Activated CD4-positive, alpha-beta T cell treated with anti-CD3 and anti-CD28 coated beads for 24 hours (primary cell): ENCODE results near the gene DMGDH.
"Not testable (repeated sequence)": the region's sequence is repeated elsewhere in the genome, so short reads cannot be mapped to it uniquely, and the experiment has no call there.

Source experiments
- DNase-seq, 2 donors: peaks; one replicate each; pipeline ENCODE4 v3.0.0-alpha.2; 2020; ENCODE audit warnings: low read depth in 2 of 2

DMGDH gene

DNA sequence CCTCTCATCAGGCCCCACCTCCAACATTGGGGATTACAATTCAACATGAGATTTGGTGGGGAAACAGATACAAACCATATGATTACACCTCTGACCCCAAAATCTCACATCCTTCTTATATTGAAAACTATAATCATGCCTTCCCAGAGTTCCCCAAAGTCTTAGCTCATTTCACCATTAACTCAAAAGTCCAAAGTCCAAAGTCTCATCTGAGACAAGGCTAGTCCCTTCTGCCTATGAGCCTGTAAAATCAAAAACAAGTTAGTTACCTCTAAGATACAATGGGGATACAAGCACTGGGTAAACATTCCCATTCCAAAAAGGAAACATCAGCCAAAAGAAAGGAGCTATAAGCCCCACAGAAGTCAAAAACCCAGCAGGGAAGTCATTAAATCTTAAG, 57.6 kb downstream of the DMGDH start:
- no peak for DNase-seq

DNA sequence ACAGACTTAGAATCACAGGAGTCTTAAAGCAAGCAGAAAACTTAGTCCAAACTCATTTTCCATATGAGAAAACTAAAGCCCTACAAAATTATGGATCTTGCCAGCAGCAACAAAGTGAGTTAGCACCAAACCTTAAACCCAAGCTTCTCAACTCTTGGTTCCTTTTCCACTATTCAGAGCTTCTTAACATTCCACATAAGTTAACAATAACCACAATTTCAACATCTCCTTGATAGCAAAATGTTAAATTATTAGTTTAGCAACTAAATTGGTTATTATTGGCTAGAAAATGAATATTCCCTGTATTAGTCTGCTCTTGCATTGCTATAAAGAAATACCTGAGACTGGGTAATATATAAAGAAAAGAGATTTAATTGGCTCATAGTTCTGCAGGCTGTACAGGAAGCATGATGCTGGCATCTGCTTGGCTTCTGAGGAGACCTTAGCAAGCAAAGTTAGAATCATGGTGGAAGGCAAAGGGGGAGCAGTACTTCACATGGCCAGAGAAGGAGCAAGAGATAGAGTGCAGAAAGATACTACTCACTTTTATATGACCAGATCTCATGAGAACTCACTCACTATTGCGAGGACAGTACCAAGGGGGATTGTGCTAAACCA, 58.1 kb downstream of the DMGDH start:
- no peak for DNase-seq

- DNase-seq = no peak
Measured at GRCh38 chr5:79008362-79008761, 61.1 kb downstream of the DMGDH start.

DNA sequence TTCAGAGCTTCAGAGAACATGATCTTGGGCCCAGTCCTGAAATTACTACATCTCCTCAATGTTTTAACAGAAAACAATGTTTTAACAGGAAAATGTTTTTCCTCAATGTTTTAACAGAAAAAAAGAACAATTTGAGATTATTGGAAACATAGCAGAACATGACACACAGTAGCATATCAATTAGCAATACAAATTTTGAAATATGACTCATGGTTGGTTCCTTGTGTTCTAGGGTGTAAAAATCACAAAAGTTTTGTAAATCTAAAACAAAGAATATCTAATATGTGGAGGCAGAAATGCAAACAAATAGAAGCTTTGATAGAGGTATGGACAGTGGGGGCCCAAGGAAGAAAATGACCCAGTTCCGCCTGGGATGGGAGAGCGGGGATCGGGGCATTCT, 61.6 kb downstream of the DMGDH start:
- DNase-seq = no peak

DNA sequence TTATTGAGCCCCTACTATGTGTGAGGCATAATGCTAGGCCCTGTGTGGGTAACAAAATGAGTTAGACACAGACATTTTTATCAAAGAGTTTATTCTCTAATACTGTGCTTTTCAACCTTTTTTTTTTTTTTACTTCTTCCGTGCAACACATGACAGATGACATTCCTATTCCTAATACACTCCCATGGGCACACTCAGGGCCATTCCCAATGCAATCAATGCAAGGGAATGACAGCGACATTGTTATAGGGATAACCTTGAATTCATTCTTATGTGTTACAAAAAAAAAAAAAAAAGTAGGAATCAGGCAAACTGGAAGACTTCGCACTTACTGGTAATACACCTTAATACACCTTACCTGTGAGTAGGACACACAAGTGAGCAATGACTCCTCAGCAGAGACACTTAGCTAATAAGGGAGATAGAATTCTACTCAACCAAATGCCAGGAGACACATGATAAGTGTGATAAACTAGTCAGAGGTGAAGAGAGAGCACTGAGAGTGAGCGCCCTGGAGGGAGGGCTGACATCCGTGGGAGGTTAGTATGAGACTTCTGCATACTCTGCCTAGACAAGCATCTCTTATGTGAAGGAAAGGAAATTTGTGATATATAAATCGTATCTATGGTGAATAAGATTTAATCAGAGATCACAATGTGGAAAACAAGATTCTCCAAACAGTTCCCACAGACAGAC, 63.4 kb downstream of the DMGDH start:
- DNase-seq = no peak

DNA sequence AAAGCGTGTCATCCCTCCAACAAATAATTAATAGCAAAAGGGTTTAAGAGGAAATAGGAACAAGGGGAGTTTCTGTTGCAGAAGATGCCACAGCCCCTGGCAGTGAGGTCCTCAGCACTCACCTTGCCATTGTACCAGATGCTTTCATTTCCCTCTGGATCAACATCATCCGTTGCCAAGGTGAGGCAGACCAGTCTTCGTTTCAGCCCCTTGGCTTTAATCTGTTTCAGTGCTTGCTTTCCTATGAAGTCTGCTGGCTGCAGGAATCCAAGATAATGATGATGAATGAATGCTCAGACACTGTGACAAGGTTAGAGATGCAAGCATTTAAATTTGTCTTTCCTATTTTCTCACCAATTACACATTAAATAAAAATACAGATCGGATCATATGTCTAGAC, 64.3 kb downstream of the DMGDH start:
- no peak for DNase-seq

DNA sequence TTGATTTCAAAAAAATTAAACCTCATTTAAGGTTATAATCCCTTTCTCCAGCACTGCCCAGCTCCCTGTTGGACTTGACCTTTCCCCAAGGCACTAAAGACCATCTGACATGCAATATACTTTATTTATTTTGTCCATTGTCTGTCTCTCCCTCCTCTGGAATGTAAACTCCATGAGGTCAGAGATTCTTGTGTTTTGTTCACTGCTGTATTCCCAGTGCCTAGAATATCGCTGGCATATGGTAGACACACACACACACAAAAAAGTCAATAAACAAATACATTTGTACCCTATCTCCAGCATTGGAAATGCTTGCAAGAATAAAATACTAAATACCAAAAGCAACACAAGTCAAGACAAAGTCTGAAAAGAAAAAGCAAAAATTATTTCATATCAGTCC, 67.1 kb downstream of the DMGDH start:
- DNase-seq = no peak

GRCh38 chr5:79001471-79001870, 68.0 kb downstream of the DMGDH start:
- DNase-seq = no peak

- no peak for DNase-seq
Measured at GRCh38 chr5:78997090-78997489, 72.4 kb downstream of the DMGDH start.

GRCh38 chr5:78995521-78996007, 73.9 kb downstream of the DMGDH start:
- no peak for DNase-seq

GRCh38 chr5:78993165-78993564, 76.3 kb downstream of the DMGDH start:
- no peak for DNase-seq

- DNase-seq = no peak
Measured at GRCh38 chr5:78992146-78992545, 77.3 kb downstream of the DMGDH start.

GRCh38 chr5:78989080-78989479, 80.4 kb downstream of the DMGDH start:
- DNase-seq = no peak

GRCh38 chr5:78985725-78986223, 83.7 kb downstream of the DMGDH start:
- DNase-seq = peak; percentile 33 to 37

DNA sequence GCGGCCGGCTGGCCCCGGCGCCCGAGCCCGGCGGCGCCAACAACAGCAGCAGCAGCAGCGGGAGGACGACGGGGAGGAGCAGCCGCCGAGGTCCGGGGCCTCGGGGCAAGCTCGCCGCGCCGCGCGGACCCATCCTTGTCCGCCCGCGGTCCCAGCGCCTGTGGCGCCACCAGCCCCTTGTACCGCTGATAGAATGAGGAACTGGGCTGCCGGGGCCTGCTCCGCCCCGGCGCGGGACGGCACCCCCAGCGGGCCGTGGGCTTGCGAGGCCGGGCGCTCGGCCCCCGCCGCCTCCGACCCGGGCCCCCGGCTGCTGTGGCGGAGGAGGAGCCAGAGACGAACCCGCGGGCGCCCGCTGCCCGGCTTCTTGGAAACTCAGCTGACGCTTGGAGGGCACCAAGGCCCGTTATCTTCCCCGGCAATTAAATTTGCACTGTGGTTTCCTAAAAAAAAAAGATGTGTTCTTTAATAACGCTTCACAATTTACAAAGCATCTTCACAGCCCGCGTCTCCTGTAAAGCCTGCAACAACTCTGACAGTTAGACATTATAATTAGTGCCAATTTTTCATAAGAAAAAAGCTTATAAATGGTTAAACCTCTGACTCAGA, 84.3 kb downstream of the DMGDH start, which contains the start of gene ARSB:
TSS of gene ARSB (minus strand) at position 195 of the 609 bp plus-strand sequence. CDS start at position 133, 62 bp downstream.
- peak; percentile 29 to 40 for DNase-seq

GRCh38 chr5:78984439-78985115, 84.9 kb downstream of the DMGDH start:
- DNase-seq = peak; percentile 58 to 65

GRCh38 chr5:78983601-78984438, 85.7 kb downstream of the DMGDH start:
- no peak for DNase-seq

- not testable (repeated sequence) for DNase-seq
Measured at GRCh38 chr5:78983194-78983593, 86.3 kb downstream of the DMGDH start.

GRCh38 chr5:78979909-78980308, 89.6 kb downstream of the DMGDH start:
- no peak for DNase-seq

DNA sequence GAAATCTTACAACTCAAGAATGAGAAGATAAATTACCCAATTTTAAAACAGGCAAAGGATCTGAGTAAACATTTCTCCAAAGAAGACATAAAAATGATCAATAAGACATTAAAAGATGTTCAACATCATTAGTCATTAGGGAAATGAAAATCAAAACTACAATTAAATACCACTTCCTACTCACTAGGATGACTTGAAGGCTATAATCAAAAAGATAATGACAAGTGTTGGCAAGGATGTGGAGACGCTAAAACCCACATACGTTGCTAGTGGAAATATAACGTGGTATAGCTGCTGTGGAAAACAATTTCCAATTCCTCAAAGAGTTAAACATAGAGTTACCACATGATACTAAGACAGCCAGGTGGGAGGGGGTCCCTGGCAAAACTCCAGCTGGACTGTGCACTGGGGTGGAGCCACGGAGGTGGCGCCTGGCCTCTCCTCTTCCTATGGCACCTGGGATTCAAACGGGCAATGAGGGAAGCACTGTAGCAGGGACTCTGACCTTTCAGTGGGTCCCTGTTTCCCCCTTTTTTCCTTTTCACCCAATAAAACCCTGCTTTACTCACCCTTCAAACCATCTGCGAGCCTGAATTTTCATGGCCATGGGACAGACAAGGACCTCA, 90.2 kb downstream of the DMGDH start:
- no peak for DNase-seq

DNA sequence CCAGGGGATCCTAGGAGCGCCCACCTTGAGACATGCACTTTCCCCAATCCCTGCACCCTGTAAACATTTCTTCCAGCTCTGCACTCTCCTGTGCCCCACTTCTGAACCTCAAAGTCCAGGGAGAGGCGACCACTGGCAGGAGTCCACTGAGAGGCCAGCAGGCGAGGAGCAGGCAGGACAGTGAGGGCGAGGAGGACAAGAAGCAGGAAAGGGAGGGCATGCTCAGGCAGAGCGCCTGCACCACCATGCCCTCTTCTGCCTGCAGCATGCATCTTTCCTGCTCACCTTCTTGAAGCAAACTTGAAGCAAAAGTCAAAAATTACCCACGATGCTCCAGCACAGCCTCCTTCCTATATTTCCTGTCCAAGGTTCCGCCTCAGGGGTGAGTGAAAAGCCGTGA, 94.4 kb downstream of the DMGDH start:
- no peak for DNase-seq
